ENCODE results near the gene CLASP1. TPM values are rescaled to one million over a fixed set of nuclear protein-coding genes. Genes with fewer than 3 reads are reported as not detected.

Gene CLASP1
- total RNA-seq, 1 donor from 2014 or later = 90.4 TPM

GRCh38 chr2:121536850-121537557 lies 112.3 kb downstream of the CLASP1 start:
- Histone ChIP-seq H3K9me3 (no peaks in the 10 kb centered on the region), H3K27me3 (no peaks in the 10 kb centered on the region), H3K27ac (no peak overlapping the region), H3K36me3 (no peaks in the 10 kb centered on the region), H3K4me1 (peaks cover 32% of the 10 kb centered on the region), H3K4me3 (no peak overlapping the region)
- no peak for DNase-seq (ENCODE audit: extremely low spot score in 2 of 2)
- intact Hi-C loops (cut with DNase I) = loop anchor here (10.0 kb wide), 1 partner anchor 178 kb away; no protein-coding TSS in a partner anchor
- TF ChIP-seq POLR2A (IDR thresholded peaks at IDR 0.05) = no peak
- no peak for TF ChIP-seq CTCF (IDR thresholded peaks at IDR 0.05)
- no peak for TF ChIP-seq POLR2AphosphoS5 (IDR thresholded peaks at IDR 0.05; ENCODE audit: insufficient read depth in 1 of 2, low read depth in 1 of 2)

- H3K9me3 ChIP-seq = no peaks in the 10 kb centered on the region
- H3K36me3 ChIP-seq = no peaks in the 10 kb centered on the region
- H3K27me3 ChIP-seq = no peaks in the 10 kb centered on the region
- intact Hi-C loops (cut with DNase I) = loop anchor here (10.0 kb wide), 1 partner anchor 178 kb away; no protein-coding TSS in a partner anchor
- peaks cover 34% of the 10 kb centered on the region for H3K4me1 ChIP-seq
- no peak for TF ChIP-seq CTCF (IDR thresholded peaks at IDR 0.05)
- TF ChIP-seq POLR2AphosphoS5 (IDR thresholded peaks at IDR 0.05; ENCODE audit: insufficient read depth in 1 of 2, low read depth in 1 of 2) = no peak
- TF ChIP-seq POLR2A (IDR thresholded peaks at IDR 0.05) = no peak
- DNase-seq (ENCODE audit: extremely low spot score in 2 of 2) = no peak
- H3K27ac ChIP-seq = no peak overlapping the region
- H3K4me3 ChIP-seq = no peak overlapping the region
These were observed 112.9 kb downstream of the CLASP1 start for GRCh38 chr2:121536347-121536746.

GRCh38 chr2:121534007-121534406 lies 115.3 kb downstream of the CLASP1 start:
- H3K27ac ChIP-seq = no peak overlapping the region
- intact Hi-C loops (cut with DNase I) = loop anchor here (10.0 kb wide), 1 partner anchor 181 kb away; no protein-coding TSS in a partner anchor
- no peaks in the 10 kb centered on the region for H3K9me3 ChIP-seq
- peaks cover 31% of the 10 kb centered on the region for H3K4me1 ChIP-seq
- no peaks in the 10 kb centered on the region for H3K27me3 ChIP-seq
- H3K4me3 ChIP-seq = no peak overlapping the region
- no peak for DNase-seq (ENCODE audit: extremely low spot score in 2 of 2)
- TF ChIP-seq POLR2A (IDR thresholded peaks at IDR 0.05) = no peak
- no peak for TF ChIP-seq POLR2AphosphoS5 (IDR thresholded peaks at IDR 0.05; ENCODE audit: insufficient read depth in 1 of 2, low read depth in 1 of 2)
- TF ChIP-seq CTCF (IDR thresholded peaks at IDR 0.05) = no peak
- no peaks in the 10 kb centered on the region for H3K36me3 ChIP-seq

- H3K4me3 ChIP-seq = no peak overlapping the region
- no peak for TF ChIP-seq CTCF (IDR thresholded peaks at IDR 0.05)
- no peak for TF ChIP-seq POLR2A (IDR thresholded peaks at IDR 0.05)
- TF ChIP-seq POLR2AphosphoS5 (IDR thresholded peaks at IDR 0.05; ENCODE audit: insufficient read depth in 1 of 2, low read depth in 1 of 2) = no peak
- DNase-seq (ENCODE audit: extremely low spot score in 2 of 2) = no peak
- no peaks in the 10 kb centered on the region for H3K9me3 ChIP-seq
- H3K27ac ChIP-seq = no peak overlapping the region
- peaks cover 42% of the 10 kb centered on the region for H3K4me1 ChIP-seq
- no peaks in the 10 kb centered on the region for H3K36me3 ChIP-seq
- no peaks in the 10 kb centered on the region for H3K27me3 ChIP-seq
- intact Hi-C loops (cut with DNase I) = loop anchor here (10.0 kb wide), 1 partner anchor 182 kb away; no protein-coding TSS in a partner anchor
These were observed 116.4 kb downstream of the CLASP1 start for GRCh38 chr2:121532894-121533293.

GRCh38 chr2:121532347-121532766 lies 116.9 kb downstream of the CLASP1 start:
- intact Hi-C loops (cut with DNase I) = loop anchor here (10.0 kb wide), 1 partner anchor 182 kb away; no protein-coding TSS in a partner anchor
- TF ChIP-seq CTCF (IDR thresholded peaks at IDR 0.05) (no peak), POLR2A (IDR thresholded peaks at IDR 0.05) (no peak), POLR2AphosphoS5 (IDR thresholded peaks at IDR 0.05; ENCODE audit: insufficient read depth in 1 of 2, low read depth in 1 of 2) (no peak)
- Histone ChIP-seq H3K36me3 (no peaks in the 10 kb centered on the region), H3K27me3 (no peaks in the 10 kb centered on the region), H3K4me1 (peaks cover 45% of the 10 kb centered on the region), H3K4me3 (no peak overlapping the region), H3K9me3 (no peaks in the 10 kb centered on the region), H3K27ac (peak overlapping the region; percentile 93)
- DNase-seq (ENCODE audit: extremely low spot score in 2 of 2) = no peak

Data from vagina (tissue), 2 donors.